OCI-LY3 (cell line): ENCODE measurements around the gene SMC3.

Source experiments
- EZH2phosphoT487 ChIP-seq: fragments of 200-600 bp; shearing (Covaris generic); IDR thresholded peaks from 2 replicates; pipeline ENCODE4 v1.6.1; 2018; ENCODE audit warnings: antibody characterized with exemption, mixed run types, low read depth
- TF ChIP-seq, protein P1 (sequence below): fragments of 200-600, 300-600 bp; sonication (generic); IDR thresholded peaks from 2 replicates; pipeline ENCODE4 v1.5.1; 2014; ENCODE audit warnings: antibody characterized with exemption, low read length, low read depth

DNA sequence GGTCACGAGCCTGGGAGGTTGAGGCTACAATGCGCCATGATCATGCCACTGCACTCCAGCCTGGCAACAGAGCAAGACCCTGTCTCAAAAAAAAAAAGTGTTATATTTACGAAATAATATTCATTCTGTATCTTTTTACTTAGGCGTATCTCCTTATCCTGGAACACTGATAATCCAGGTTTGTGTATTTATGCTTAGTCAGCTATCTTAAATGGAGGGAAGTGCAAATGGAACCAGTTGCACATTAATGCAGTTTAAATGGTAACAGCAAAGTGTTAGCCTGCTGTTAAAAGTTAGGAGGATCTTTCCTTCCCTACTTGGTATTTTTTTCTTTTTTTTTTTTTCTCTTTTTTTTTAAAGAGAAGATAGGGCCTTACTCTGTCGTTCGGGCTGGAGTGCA, 40.6 kb downstream of the SMC3 start:
- TF ChIP-seq EZH2phosphoT487 = no peak
- TF ChIP-seq, protein P1, sequence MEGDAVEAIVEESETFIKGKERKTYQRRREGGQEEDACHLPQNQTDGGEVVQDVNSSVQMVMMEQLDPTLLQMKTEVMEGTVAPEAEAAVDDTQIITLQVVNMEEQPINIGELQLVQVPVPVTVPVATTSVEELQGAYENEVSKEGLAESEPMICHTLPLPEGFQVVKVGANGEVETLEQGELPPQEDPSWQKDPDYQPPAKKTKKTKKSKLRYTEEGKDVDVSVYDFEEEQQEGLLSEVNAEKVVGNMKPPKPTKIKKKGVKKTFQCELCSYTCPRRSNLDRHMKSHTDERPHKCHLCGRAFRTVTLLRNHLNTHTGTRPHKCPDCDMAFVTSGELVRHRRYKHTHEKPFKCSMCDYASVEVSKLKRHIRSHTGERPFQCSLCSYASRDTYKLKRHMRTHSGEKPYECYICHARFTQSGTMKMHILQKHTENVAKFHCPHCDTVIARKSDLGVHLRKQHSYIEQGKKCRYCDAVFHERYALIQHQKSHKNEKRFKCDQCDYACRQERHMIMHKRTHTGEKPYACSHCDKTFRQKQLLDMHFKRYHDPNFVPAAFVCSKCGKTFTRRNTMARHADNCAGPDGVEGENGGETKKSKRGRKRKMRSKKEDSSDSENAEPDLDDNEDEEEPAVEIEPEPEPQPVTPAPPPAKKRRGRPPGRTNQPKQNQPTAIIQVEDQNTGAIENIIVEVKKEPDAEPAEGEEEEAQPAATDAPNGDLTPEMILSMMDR = no peak
